CD14-positive monocyte (primary cell): Measurements from ENCODE around the gene GNLY. TPM values are rescaled to one million over a fixed set of nuclear protein-coding genes. Genes with fewer than 3 reads are reported as not detected.

Experiments
- DNase-seq, 3 donors: peaks; one replicate each; pipeline ENCODE4 v3.0.0-alpha.2; 2011 to 2022
- H2AFZ ChIP-seq: 2 replicates; pipeline ENCODE4 v1.6.0; 2012; ENCODE audit warnings: mild to moderate bottlenecking, low read depth, low read length, inconsistent platforms; ENCODE audit not compliant: insufficient read depth, poor library complexity, severe bottlenecking
- H3K27ac ChIP-seq, 2 donors: 1 replicate in 1 of 2; 2 replicates in 1 of 2; pipeline ENCODE4 v1.5.1; 2012 to 2013; ENCODE audit warnings: low read length in 2 of 2, control low read depth in 1 of 2, inconsistent platforms in 1 of 2, low read depth in 1 of 2, mild to moderate bottlenecking in 1 of 2
- H3K27me3 ChIP-seq, 2 donors: one replicate each; pipeline versions ENCODE4 v1.6.0 to v1.6.1; 2011 to 2013; ENCODE audit warnings: low read length in 2 of 2; ENCODE audit not compliant: control insufficient read depth in 2 of 2, insufficient read depth in 2 of 2
- H3K36me3 ChIP-seq, 2 donors: replicated peaks in 1 of 2; 1 replicate in 1 of 2; 2 replicates in 1 of 2; pipeline versions ENCODE4 v1.5.1 to v1.6.1; 2012 to 2013; ENCODE audit warnings: low read length in 2 of 2, control low read depth in 1 of 2, inconsistent platforms in 1 of 2, mild to moderate bottlenecking in 1 of 2; ENCODE audit not compliant: insufficient read depth in 2 of 2, control insufficient read depth in 1 of 2
- H3K4me1 ChIP-seq, 2 donors: 1 replicate in 1 of 2; 2 replicates in 1 of 2; pipeline versions ENCODE4 v1.5.1 to v1.6.1; 2012 to 2013; ENCODE audit warnings: low read length in 2 of 2, control low read depth in 1 of 2, inconsistent platforms in 1 of 2, mild to moderate bottlenecking in 1 of 2, moderate library complexity in 1 of 2; ENCODE audit not compliant: insufficient read depth in 2 of 2, control insufficient read depth in 1 of 2
- H3K4me2 ChIP-seq: replicated peaks from 2 replicates; pipeline ENCODE3; 2012; ENCODE audit warnings: low read length, moderate library complexity, mild to moderate bottlenecking; ENCODE audit not compliant: poor library complexity, severe bottlenecking; ENCODE audit errors: extremely low read depth
- H3K4me3 ChIP-seq, 3 experiments: fragments of 200-600 bp in 1 of 3; sonication (generic) in 1 of 3; replicated peaks in 1 of 3; 1 replicate in 2 of 3; 2 replicates in 1 of 3; pipeline ENCODE4 v1.5.1; 2011 to 2013; ENCODE audit warnings: low read length in 3 of 3, mild to moderate bottlenecking in 3 of 3, control low read depth in 2 of 3, low read depth in 2 of 3, inconsistent platforms in 1 of 3, moderate library complexity in 1 of 3
- H3K79me2 ChIP-seq: 2 replicates; pipeline ENCODE4 v1.6.0; 2012; ENCODE audit warnings: mild to moderate bottlenecking, control low read depth, inconsistent platforms, low read length, moderate library complexity; ENCODE audit not compliant: insufficient read depth
- H3K9ac ChIP-seq: 2 replicates; pipeline ENCODE4 v1.6.0; 2017; ENCODE audit warnings: low read length, mild to moderate bottlenecking; ENCODE audit not compliant: insufficient read depth, poor library complexity, severe bottlenecking
- H3K9me3 ChIP-seq, 2 donors: replicated peaks in 1 of 2; 1 replicate in 1 of 2; 2 replicates in 1 of 2; pipeline versions ENCODE4 v1.5.1 to v1.6.1; 2012 to 2013; ENCODE audit warnings: low read length in 2 of 2, control low read depth in 1 of 2; ENCODE audit not compliant: control insufficient read depth in 1 of 2, insufficient read depth in 1 of 2
- H4K20me1 ChIP-seq: 2 replicates; pipeline ENCODE4 v1.6.0; 2012; ENCODE audit warnings: mild to moderate bottlenecking, low read length, control low read depth, moderate library complexity; ENCODE audit not compliant: insufficient read depth
- H3K27ac Mint-ChIP-seq, 7 donors: one replicate each; pipeline ENCODE4 v1.8.0; 2020; ENCODE audit warnings: mild to moderate bottlenecking in 7 of 7, mixed read lengths in 7 of 7, moderate library complexity in 6 of 7, inconsistent platforms in 2 of 7
- H3K27me3 Mint-ChIP-seq, 3 donors: one replicate each; pipeline ENCODE4 v1.8.0; 2021 to 2022; ENCODE audit warnings: low read depth in 3 of 3, mild to moderate bottlenecking in 3 of 3, mixed read lengths in 3 of 3, moderate library complexity in 3 of 3, inconsistent platforms in 1 of 3
- H3K36me3 Mint-ChIP-seq, 2 donors: one replicate each; pipeline ENCODE4 v1.8.0; 2020; ENCODE audit warnings: mixed read lengths in 2 of 2, inconsistent platforms in 1 of 2, mild to moderate bottlenecking in 1 of 2
- H3K4me1 Mint-ChIP-seq: one replicate; pipeline ENCODE4 v1.8.0; 2020; ENCODE audit warnings: mild to moderate bottlenecking, mixed read lengths
- H3K4me3 Mint-ChIP-seq, 2 donors: one replicate each; pipeline ENCODE4 v1.8.0; 2020; ENCODE audit warnings: mild to moderate bottlenecking in 2 of 2, mixed read lengths in 2 of 2, moderate library complexity in 1 of 2
- H3K9me3 Mint-ChIP-seq, 7 donors: one replicate each; pipeline ENCODE4 v1.8.0; 2020 to 2022; ENCODE audit warnings: mixed read lengths in 7 of 7, mild to moderate bottlenecking in 6 of 7, moderate library complexity in 6 of 7, inconsistent platforms in 2 of 7
- WGBS: methylation state at CpG from one replicate; pipeline ENCODE4 v1.1.5; 2013; ENCODE audit warnings: missing lambda C conversion rate; ENCODE audit not compliant: insufficient coverage; 5-methylcytosine and 5-hydroxymethylcytosine counted together
- intact Hi-C, 2 donors: fragments of 100-400 bp; cut with micrococcal nuclease; formaldehyde crosslinking; loops; one replicate each; pipeline versions ENCODE4 v1.15.0 to v1.15.1; 2023
- polyA plus RNA-seq, 3 donors: library from polyadenylated mRNA; depleted of rRNA in 1 of 3; unstranded in 2 of 3; stranded (reverse) in 1 of 3; fragments of 300-500 nt in 2 of 3; fragments of >200 nt in 1 of 3; fragmentation: Illumina TruSeq in 2 of 3; gene quantifications; 1 replicate in 2 of 3; 2 replicates in 1 of 3; pipeline ENCODE4 v1.2.3, GENCODE V29; 2012 to 2021
- TF ChIP-seq, protein P1 (sequence below): fragments of 200-600 bp; IDR thresholded peaks from one replicate; pipeline ENCODE4 v1.8.0; 2022; ENCODE audit warnings: antibody characterized with exemption, mild to moderate bottlenecking

GNLY gene
- polyA plus RNA-seq, 3 donors: 4.6 to 13.2 (median 11.1) TPM

DNA sequence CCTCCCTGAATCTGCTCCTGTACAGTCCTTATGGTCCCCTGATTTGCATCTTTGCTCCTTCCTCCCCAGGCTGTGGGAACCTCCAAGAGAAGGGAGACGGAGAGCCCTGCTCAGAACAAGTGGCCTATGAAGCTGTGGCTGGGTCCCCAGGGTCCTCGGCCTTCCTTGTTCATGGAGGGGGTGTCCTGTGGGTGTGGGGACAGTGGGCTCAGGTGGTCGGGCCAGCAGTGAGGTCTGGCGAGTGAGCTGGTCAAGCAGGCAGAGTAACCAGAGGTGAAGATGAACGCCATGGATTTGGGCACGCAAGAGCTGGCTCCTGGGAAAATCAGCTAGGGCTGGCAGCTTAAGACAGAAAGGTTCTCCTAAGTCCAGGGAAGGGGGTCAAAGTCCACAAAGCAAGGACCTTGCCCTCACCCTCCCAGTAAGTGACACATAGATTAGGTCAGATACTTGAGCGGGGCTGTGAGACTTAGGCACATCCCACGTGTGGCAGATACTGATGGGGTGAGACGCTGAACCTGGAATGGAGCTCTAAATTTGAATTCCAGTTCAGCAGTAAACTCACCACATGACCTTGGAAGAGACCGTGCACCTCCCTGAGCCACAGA lies 24.8 kb downstream of the GNLY start:
- peaks cover 0 to 1% (median 0%) of the 10 kb centered on the region in 3 donors for H3K27me3 Mint-ChIP-seq
- H3K79me2 ChIP-seq: no peaks in the 10 kb centered on the region
- peaks cover 62% of the 10 kb centered on the region for H3K4me1 Mint-ChIP-seq
- peaks cover 0 to 2% of the 10 kb centered on the region in 2 donors for H3K36me3 Mint-ChIP-seq
- WGBS: 97% methylated on average over 5 of the region's 10 CpGs
- H3K36me3 ChIP-seq: no peaks in the 10 kb centered on the region
- H3K4me2 ChIP-seq: no peak overlapping the region
- H3K9ac ChIP-seq: no peak overlapping the region
- peaks cover 0 to 4% (median 1%) of the 10 kb centered on the region in 7 donors for H3K9me3 Mint-ChIP-seq
- H2AFZ ChIP-seq: no peak overlapping the region
- no peak overlapping the region for H3K27ac ChIP-seq
- no peaks in the 10 kb centered on the region for H4K20me1 ChIP-seq
- intact Hi-C loops: no loop called here
- H3K4me3 Mint-ChIP-seq: no peak overlapping the region
- H3K27ac Mint-ChIP-seq: no peak overlapping the region
- DNase-seq: no peak
- H3K27me3 ChIP-seq: no peaks in the 10 kb centered on the region
- H3K4me3 ChIP-seq: no peak overlapping the region
- no peaks in the 10 kb centered on the region for H3K9me3 ChIP-seq
- H3K4me1 ChIP-seq: peaks cover 55% of the 10 kb centered on the region in 2 donors
- TF ChIP-seq, protein P1, sequence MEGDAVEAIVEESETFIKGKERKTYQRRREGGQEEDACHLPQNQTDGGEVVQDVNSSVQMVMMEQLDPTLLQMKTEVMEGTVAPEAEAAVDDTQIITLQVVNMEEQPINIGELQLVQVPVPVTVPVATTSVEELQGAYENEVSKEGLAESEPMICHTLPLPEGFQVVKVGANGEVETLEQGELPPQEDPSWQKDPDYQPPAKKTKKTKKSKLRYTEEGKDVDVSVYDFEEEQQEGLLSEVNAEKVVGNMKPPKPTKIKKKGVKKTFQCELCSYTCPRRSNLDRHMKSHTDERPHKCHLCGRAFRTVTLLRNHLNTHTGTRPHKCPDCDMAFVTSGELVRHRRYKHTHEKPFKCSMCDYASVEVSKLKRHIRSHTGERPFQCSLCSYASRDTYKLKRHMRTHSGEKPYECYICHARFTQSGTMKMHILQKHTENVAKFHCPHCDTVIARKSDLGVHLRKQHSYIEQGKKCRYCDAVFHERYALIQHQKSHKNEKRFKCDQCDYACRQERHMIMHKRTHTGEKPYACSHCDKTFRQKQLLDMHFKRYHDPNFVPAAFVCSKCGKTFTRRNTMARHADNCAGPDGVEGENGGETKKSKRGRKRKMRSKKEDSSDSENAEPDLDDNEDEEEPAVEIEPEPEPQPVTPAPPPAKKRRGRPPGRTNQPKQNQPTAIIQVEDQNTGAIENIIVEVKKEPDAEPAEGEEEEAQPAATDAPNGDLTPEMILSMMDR: no peak

DNA sequence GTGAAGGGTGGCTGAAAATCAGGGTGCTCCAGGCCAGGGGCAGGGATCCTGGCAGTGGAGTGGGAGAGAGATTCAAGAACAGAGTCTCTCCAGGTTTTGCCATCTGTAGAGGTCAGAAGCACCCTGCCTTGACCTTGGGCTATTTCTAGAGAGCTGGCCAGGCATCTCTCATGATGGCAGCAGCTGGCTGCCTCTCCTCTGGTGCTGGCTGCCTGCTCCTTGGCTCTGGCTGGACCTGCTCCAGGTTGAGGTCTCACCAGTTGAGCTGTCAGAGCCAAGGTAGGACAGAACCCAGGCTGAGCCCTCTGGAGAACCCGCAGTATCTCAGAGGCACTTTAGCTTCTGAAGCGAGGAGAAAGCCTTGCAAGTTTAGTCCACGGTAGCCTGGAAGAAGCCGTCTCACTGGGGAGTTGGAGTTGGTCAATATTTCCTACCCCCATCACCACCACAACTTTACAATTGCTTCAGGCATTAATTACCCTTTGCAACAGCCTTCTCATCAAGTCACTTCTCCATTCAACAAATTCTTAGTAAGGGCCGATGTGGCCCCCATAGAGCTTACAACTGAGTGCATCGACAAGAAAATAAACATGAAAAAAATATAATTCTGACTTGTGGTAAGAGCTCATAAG lies 25.6 kb downstream of the GNLY start:
- WGBS: 40% methylated on average over 1 of the region's 6 CpGs
- Histone ChIP-seq H4K20me1 (no peaks in the 10 kb centered on the region), H3K36me3 (no peaks in the 10 kb centered on the region), H3K4me3 (no peak overlapping the region), H3K27me3 (no peaks in the 10 kb centered on the region), H3K27ac (no peak overlapping the region), H3K79me2 (no peaks in the 10 kb centered on the region), H2AFZ (peak overlapping the region; percentile 47), H3K9ac (no peak overlapping the region), H3K4me1 (peaks cover 55% of the 10 kb centered on the region in 2 donors), H3K9me3 (no peaks in the 10 kb centered on the region), H3K4me2 (no peak overlapping the region)
- TF ChIP-seq, protein P1: no peak
- peak overlapping the region in 1 of 7 donors; percentile 15 for H3K27ac Mint-ChIP-seq
- peaks cover 62% of the 10 kb centered on the region for H3K4me1 Mint-ChIP-seq
- intact Hi-C loops: loop anchor here in 1 of 2 donors (5.0 to 10.0 kb wide), 2 partner anchors 37 to 85 kb away; no protein-coding TSS in a partner anchor
- H3K9me3 Mint-ChIP-seq: peaks cover 0 to 4% (median 1%) of the 10 kb centered on the region in 7 donors
- no peak overlapping the region for H3K4me3 Mint-ChIP-seq
- no peak for DNase-seq
- H3K27me3 Mint-ChIP-seq: peaks cover 0 to 1% (median 0%) of the 10 kb centered on the region in 3 donors
- no peaks in the 10 kb centered on the region for H3K36me3 Mint-ChIP-seq
